ENCODE measurements around the gene RHBDL1. TPM values are rescaled to one million over a fixed set of nuclear protein-coding genes. Genes with fewer than 3 reads are reported as not detected.

Gene RHBDL1
- total and polyA plus RNA-seq, 2 of the 8 experiments (the other 6 are each of a cell fraction or from before 2014, with no cell fraction given): 4.0 to 8.1 TPM

- TF ChIP-seq CHD7 (IDR thresholded peaks at IDR 0.05; ENCODE audit: insufficient replicate concordance, low read length): no peak
Observed at GRCh38 chr16:710500-711075, 35.1 kb downstream of the RHBDL1 start (continued).
